ENCODE data around the gene RMND5B.
"Not testable (repeated sequence)": the region's sequence is repeated elsewhere in the genome, so short reads cannot be mapped to it uniquely, and the experiment has no call there.

Gene RMND5B

DNA sequence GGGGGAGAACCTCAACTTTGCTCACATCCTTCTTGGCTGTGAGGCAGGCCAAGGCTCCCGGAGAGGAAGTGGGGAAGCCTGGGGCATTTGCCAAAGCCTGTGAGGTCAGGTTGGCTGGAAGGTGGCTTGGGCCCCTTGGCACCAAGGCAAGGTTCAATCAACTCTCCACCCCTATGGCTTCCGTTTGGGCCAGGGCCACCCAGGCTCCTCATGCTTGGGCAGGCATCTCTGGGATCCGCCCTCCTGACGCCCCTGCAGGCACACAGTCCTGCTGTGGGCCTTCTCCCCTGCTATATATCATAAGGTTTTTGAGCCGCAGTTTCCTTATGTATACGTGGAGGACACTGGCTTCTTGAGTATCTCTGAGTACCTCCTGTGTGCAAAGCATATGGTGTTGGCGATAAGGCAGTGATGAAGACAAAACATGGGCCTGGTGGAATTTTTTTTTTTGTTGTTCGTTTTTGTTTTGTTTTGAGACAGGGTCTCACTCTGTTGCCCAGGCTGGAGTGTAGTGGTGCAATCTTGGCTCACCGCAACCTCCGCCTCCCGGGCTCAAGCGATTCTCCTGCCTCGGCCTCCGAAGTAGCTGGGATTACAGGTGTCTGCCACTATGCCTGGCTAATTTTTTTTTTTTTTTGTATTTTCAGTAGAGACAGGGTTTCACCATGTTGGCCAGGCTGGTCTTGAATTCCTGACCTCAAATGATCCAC, 3.4 kb upstream of the RMND5B start:
- DNase-seq (ENCODE audit: low read depth in 2 of 2, low spot score in 1 of 2) = not testable (repeated sequence)

DNA sequence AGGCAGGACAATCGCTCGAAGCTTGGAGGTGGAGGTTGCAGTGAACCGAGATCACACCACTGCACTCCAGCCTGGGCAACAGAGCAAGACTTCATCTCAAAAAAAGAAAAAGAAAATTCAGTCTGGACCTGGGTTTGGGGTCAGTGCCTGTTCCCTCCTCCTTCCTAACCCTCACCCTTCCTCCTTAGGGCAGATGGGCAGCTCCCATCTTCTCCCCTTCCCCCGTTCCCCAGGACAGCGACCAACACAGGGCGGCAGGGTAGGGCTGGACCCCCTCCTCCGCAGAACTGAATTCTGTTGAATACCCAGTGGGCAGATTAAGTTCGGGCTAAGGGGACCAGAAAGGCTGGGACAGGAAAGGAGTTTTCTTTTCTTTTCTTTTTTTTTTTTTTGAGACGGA, 1.5 kb upstream of the RMND5B start:
- DNase-seq (ENCODE audit: low read depth in 2 of 2, low spot score in 1 of 2) = no peak

DNA sequence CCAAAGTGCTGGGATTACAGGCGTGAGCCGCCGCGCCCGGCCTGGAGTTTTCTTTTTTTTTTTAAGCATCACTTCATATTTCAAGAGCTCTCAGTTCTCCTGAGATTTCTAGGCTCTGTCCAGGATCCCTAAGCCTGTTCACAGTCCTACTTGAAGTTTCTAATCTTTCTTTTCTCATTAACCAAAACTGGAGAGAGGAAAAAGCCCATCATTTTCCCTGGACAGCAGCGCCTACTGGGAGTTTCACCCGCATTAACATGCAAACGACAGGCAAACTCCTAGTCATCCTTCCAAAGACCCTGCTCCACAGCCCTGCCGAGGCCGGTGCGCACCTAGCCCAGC, 609 bp upstream of the RMND5B start:
- DNase-seq (ENCODE audit: low read depth in 2 of 2, low spot score in 1 of 2) = not testable (repeated sequence)

DNA sequence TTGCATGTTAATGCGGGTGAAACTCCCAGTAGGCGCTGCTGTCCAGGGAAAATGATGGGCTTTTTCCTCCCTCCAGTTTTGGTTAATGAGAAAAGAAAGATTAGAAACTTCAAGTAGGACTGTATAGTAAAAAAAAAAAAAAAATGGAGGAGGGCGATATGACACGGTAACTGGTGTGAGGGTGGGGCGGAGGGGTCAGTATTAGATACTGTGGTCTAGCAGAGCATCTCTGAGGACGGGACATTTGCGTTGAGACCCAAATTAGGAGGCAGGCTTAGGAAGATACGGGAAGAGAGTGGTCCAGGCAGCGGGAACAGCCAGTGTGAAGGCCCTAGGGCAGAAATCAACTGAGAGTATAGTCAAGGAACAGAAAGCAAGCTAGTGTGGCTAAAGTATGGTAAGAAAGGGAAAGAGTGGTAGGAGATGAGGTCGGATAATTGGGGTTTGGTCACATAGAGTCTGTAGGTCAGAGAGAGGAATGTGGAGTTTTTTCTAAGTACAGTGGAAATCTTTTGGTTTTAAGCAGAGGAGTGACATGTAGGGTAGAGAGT, 707 bp downstream of the RMND5B start:
- DNase-seq (ENCODE audit: low read depth in 2 of 2, low spot score in 1 of 2) = no peak

DNA sequence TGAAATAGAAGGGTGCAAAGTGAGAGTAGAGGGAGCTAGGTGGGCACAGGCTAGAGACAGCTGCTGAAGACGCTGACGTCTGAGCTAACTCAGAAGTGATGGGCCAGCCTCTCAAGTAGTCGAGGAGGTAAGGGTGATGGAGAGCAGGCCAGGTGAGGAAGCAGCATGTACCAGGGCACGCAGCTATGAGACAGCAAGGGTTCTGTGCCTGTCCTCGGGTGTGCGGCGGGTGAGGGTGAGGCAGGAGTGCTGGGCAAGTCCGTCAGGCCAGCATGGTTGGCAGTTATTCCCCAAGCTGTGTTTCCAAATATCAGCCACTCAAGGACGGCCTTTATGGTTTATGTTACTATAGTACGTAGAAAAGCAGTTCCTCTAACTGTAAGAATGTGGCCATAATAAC, 6.2 kb downstream of the RMND5B start:
- no peak for DNase-seq (ENCODE audit: low read depth in 2 of 2, low spot score in 1 of 2)

DNA sequence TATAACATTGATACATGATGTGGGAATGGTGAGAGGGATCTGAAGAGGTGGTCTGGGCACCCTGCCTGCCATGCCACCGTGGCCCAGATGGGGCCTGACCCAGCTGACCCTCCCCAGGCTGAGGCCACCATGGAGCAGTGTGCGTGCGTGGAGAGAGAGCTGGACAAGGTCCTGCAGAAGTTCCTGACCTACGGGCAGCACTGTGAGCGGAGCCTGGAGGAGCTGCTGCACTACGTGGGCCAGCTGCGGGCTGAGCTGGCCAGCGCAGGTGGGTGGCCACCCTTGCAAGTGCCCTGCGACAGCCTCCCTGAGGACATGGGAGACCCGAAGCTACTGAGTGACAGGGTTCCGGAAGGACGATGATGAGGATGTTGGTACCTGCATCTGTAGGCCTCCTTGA, 7.2 kb downstream of the RMND5B start:
- no peak for DNase-seq (ENCODE audit: low read depth in 2 of 2, low spot score in 1 of 2)

DNA sequence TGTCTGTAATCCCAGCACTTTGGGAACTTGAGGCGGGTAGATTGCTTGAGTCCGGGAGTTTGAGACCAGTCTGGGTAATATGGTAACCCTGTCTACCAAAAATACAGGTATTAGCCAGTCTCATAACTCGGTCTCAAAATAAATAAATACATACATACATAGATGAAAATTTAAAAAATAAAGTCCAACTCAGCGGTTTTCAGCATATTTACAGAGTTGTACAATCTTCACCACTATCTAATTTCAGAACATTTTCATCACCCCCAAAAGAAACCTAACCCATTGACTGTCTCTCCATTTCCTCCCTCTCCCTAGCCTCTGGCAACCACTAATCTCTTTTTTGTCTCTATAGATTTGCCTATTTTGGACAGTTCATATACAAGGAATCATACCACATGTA, 10.7 kb downstream of the RMND5B start:
- no peak for DNase-seq (ENCODE audit: low read depth in 2 of 2, low spot score in 1 of 2)

DNA sequence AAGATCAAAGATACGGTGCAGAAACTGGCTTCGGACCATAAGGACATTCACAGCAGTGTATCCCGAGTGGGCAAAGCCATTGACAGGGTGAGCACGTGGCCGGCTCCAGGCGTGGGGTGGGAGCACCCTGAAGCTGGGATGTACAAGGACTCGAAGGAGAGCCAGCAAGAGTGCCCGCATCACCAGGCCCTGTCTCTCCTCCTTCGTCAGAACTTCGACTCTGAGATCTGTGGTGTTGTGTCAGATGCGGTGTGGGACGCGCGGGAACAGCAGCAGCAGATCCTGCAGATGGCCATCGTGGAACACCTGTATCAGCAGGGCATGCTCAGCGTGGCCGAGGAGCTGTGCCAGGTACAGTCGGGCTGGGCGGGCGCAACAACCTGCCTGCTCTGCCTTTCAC, 11.8 kb downstream of the RMND5B start:
- DNase-seq (ENCODE audit: low read depth in 2 of 2, low spot score in 1 of 2) = no peak

DNA sequence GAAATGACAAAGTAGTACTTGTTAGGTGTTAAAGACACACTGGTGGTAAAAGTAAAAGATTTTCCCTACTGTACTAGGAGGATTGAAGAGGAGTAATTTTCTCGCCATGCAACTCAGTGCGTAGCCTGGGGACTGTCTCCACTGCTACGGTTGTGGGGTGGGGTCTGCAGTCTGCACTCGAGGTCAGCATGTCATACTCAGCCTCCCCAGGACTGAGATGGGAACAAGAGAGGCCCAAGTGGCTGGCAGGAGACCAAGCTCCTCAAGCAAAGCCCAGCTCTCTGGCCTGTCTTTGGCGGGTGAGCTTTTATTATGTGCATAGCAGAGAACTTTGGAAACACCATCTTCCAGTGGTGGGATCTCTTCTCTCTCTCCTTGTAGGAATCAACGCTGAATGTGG, 12.4 kb downstream of the RMND5B start:
- no peak for DNase-seq (ENCODE audit: low read depth in 2 of 2, low spot score in 1 of 2)

DNA sequence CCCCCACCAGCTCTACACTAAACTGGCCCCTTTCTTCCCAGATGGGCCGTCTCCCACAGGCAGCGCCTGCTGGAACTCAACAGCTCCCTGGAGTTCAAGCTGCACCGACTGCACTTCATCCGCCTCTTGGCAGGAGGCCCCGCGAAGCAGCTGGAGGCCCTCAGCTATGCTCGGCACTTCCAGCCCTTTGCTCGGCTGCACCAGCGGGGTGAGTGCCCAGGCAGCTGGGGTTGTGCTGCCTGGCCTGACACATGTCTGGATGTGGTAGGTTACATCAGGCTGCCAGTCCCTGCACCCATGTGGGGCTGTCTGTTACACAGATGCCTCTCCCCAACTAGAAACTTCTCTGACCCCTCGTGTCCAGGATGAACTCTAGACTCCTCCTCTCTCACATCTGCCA, 13.1 kb downstream of the RMND5B start:
- no peak for DNase-seq (ENCODE audit: low read depth in 2 of 2, low spot score in 1 of 2)

DNA sequence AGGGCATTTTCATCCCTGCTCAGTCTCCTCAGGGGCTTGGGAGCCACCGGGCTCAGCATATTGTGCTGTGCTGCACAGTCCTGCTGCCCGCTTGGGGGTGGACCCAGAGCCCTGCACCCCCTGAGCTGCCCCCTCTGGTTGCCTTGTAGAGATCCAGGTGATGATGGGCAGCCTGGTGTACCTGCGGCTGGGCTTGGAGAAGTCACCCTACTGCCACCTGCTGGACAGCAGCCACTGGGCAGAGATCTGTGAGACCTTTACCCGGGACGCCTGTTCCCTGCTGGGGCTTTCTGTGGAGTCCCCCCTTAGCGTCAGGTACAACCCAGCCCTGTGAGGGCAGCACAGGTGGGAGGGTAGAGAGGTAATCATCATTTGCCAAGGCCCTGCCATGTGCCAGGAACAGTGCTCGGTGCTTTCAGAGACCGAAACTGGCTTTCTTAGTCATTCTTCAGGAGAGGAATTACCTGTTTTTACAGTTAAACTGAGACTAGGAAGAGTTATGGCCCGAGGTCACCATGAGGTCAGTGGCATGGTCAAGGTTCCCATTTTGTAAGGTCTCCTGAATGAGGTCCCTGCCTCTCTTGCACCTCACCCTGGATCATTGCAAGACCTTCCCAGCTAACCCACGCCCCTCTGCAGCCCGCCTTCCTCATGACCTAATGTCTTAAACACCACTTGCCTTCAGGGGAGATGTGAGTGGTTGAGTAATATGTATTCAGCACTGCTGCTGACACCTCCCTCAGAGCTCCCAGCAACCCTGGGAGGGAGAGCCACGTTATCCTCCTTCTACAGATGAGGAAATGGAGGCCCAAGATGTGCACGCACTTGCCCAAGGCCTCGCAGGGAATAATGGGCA, 15.4 kb downstream of the RMND5B start:
- peak; percentile 42 to 49 for DNase-seq (ENCODE audit: low read depth in 2 of 2, low spot score in 1 of 2)

DNA sequence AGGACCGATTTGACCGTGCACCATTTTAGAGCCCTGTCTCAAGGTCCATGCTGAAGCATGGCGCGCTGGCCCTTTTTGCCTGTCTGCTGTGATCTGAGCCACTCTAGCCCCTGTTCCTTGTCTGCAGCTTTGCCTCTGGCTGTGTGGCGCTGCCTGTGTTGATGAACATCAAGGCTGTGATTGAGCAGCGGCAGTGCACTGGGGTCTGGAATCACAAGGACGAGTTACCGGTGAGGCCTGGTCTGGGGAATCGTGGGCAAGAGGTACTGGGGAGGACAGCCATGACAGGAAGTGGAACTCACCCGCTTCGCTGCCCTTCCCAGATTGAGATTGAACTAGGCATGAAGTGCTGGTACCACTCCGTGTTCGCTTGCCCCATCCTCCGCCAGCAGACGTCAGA, 16.6 kb downstream of the RMND5B start:
- no peak for DNase-seq (ENCODE audit: low read depth in 2 of 2, low spot score in 1 of 2)

DNA sequence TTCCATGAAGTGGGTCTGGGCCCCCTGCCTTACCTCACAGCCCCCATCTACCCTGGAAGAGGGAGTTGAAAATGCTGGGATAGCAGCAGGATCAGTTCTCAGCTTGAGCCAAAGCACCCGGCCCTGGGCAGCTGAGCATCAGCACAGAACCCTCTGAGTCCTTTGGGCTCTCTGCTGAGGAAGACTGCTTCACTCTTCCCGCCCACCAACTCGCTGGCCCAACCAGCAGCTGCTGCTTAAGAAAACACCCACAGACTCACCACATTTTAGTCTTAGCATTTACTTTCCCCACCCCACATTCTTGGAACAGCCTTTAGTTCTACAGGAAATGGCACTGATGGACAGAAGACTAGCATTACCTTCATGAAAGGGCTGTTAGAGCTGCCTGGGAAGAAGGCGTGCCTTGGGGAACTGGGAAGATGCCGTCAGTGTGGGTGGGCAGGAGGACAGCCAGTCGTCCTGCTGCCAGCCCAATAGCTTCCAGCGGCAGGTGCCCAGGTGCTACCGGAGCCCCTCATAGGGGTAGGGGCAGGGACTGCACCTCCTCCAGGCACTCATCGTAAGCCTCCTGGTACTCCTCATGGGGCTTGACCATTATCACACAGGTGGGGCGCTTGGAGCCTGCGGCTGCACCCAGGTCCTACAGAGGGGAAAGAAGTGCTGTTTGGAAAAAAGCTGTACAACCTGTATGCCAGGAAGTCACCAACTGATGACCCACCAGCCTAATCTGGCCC, 18.6 kb downstream of the RMND5B start:
- no peak for DNase-seq (ENCODE audit: low read depth in 2 of 2, low spot score in 1 of 2)

DNA sequence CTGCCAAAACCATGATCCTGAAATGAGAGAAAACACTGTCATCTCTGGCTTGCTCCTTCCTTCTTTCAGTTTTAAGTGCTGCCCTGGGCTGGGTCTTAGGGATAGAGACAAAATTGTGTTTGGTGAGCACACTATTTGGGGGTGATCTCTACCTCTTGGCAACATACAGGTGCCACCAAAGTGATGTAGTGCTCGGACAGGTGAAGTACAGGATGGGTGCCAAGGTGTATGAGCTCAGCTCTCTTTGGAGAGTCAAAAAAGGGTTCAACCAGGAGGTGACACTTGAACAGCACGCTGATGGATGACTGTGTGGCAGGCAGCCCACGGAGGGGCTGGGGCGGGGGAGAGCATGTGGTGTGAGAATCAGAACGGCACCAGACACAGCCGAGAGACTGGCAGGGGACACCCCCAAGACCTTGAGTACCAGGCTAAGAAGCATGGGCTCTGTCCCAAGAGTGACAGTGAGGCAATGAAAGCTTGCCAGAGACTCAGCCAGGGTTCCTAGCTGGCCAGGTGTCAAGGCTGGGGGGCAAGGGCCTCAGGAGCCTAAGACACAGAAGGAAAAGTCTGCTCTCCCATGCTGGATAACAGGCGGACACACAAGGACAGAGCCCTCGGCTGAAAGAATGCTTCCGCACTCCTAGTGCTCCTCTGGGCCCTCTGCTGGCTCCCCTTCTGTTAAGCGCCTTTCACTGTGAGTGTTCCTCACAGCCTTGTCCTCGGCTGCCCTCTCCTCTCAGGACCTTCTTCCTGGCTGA, 20.3 kb downstream of the RMND5B start:
- no peak for DNase-seq (ENCODE audit: low read depth in 2 of 2, low spot score in 1 of 2)

DNA sequence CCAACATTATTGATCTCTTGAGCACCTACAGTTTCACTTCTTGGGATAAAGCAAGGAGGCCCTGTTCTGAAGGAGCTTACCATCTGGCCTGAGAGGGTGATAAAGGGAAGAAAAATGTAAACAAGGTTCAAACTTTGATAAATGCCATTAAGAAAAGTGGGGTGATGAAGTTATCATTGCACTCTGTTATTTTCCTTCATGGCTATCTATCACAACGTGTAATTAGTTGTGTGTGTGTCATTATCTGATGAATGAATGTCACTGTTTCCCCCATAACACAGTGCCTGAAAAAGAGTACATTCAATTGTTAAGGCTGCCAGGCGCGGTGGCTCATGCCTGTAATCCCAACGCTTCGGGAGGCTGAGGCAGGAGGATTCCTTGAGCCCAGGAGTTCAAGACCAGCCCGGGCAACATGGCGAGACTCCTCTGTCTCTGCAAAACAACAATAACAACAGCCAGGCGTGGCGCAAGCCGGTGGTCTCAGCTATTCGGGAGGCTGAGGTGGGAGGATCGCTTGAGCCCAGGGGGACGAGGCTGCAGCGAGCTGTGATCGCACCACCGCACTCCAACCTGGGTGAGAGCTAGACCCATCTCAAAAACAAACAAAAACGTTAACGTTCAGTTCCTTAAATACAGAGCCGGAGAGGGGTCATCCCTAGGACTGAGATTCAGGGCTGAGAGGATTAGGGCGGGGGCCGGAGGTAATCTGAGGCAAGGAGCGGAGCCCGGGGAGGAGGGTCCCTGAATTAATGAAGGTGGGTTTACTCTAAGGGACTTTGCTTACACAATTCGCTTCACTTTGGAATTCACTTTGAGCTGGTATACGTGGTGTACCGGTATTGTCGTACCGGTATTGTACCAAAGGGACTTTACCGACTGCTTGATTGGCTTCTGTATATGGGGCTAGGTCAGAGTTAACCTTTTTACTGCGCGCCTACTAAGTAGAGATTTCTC, 22.0 kb downstream of the RMND5B start:
- no peak for DNase-seq (ENCODE audit: low read depth in 2 of 2, low spot score in 1 of 2)

DNA sequence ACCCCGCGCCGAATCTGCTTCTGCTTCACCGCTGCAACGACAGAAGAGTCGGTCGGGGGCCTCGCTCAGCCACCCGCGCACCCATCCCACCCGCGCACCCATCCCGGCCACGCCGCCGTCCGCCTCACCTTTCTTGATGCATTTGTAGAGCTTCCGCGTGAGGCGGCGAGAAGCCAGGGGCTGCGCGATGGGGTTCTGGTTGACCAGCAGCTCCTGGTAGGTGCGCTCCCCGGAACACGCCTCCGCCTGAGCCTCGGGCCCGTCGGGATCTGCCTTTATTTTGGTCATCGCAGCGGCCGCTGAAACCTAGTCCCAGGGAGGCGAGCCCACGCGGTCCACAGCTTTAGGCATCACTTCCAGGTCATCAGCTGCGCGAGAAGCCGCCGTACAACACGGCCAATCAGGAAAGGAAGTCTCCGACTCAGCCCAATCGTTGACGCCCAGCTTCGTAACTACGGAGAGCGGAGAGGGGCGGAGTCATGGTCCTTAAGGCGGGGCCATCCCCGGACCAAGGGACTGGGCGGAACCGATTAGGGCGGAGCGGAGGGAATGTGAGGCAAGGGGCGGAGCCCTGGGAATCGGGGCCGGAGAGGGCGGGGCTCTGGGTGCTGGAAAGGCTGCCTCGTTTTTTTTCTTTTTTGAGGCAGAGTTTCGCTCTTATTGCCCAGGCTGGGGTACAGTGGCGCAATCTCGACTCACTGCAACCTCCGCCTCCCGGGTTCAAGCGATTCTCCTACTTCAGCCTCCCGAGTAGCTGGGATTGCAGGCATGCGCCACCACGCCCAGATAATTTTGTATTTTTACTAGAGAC, 22.9 kb downstream of the RMND5B start, which contains the start of gene NHP2:
Gene NHP2, minus strand, starts transcription at position 356 of the 811 bp plus-strand sequence. Its CDS starts 68 bp downstream, at position 288.
- DNase-seq (ENCODE audit: low read depth in 2 of 2, low spot score in 1 of 2) = peak; percentile 95 to 96

DNA sequence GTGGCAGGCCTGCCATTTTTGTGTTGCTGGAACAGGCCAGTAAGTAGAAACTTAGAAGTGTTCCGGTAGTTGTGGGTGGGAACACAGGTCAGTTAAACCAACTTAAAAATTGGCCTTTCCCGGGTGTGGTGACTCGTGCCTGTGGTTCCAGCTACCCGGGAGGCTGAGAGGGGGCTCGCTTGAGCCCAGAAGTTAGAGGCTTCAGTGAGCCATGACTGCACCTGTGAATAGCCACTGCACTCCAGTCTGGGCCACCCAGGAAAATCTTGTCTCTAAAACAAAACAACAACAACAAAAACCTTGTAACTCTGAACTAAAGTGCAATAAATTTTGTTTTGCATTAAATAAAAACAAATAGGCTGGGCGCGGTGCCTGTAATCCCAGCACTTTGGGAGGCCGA, 24.3 kb downstream of the RMND5B start:
- no peak for DNase-seq (ENCODE audit: low read depth in 2 of 2, low spot score in 1 of 2)

DNA sequence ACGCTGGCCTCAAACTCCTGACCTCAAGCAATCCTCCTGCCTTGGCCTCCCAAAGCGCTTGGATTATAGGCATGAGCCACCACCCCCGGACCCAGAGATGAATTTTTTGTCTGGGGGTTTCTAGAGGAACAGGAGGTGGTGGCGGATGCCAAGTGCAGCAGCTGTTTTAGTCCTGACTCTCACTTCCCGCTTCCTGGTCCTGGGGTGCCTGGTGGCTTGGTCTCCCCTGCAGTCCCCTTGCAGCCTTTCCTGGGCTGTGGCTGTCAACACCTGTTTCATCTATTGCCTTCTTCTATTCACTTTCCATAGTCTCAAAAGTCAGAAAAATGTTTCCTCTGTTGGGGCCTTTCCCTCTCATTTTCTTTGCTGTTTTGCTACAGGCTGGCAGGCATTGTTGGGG, 29.4 kb downstream of the RMND5B start:
- DNase-seq (ENCODE audit: low read depth in 2 of 2, low spot score in 1 of 2) = no peak

DNA sequence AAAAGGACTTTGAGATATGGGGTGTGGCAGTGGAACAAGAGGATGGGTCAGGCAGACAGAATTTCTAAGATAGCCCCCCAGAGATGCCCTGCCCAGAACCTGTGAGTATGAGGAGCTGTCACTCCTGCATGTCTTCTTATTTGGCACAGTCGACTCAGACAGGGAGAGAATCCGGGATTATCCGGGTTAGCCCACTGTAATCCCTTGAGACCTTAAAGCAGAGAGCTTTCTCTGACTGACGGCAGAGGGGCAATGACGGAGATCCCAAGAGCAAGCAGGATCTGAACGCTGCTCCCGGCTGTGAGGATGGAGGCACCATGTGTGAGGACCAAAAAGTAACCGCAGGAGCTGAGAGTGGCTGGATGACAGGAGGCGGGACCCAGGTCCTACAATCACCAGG, 31.7 kb downstream of the RMND5B start:
- DNase-seq (ENCODE audit: low read depth in 2 of 2, low spot score in 1 of 2) = no peak
